Stimulated activated CD8-positive, alpha-beta memory T cell treated with anti-CD3 and anti-CD28 coated beads, Interleukin-4, amount 100 ng/mL, for 4 hours (primary cell): ENCODE data around the gene LDB2.
"Not testable (repeated sequence)": the region's sequence is repeated elsewhere in the genome, so short reads cannot be mapped to it uniquely, and the experiment has no call there.

Experiments
- DNase-seq, 2 donors: peaks; one replicate each; pipeline ENCODE4 v3.0.0-alpha.2; 2020; ENCODE audit warnings: low read depth in 2 of 2, low spot score in 1 of 2

The LDB2 gene

GRCh38 chr4:16572161-16572560, 326.3 kb downstream of the LDB2 start:
- DNase-seq = no peak

DNA sequence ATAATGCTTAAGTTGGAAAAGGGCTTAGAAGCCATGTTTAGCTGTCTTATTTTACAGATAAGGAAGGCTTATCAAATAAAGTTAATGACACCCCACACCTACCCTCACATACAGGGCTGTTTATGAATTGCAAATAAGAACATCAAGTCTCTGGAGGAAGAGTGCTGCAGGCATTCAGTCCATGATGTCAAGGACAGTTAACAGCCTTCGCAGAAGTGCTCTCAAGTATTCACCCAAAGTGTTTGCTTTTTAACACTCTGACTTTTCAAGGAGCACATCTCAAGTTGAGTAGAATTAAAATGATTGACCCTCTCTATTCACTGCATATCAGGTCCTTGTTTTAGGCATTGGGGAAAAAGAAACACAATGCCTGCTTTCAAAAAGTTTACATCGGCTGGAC, 328.7 kb downstream of the LDB2 start:
- no peak for DNase-seq

GRCh38 chr4:16557316-16557715, 341.1 kb downstream of the LDB2 start:
- DNase-seq = not testable (repeated sequence)

DNA sequence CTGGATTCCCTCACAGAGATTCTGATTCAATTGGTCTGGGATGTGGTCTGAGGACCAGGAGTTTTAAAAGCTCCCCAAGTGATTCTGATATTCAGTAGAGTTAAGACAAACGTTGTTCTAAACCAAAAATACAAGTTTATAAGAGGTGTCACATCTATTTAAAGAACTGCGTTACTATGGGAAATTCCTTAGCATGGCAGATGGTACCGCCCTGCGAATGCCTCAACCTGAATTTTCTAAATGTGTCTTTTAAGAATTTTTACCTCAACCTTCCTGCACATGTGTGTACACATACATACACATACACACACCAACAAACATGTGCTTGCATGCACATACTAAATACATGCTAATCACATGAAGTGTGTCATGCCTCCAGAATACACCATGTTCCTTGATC, 343.3 kb downstream of the LDB2 start:
- DNase-seq = no peak

GRCh38 chr4:16550531-16550930, 347.9 kb downstream of the LDB2 start:
- DNase-seq = no peak

DNA sequence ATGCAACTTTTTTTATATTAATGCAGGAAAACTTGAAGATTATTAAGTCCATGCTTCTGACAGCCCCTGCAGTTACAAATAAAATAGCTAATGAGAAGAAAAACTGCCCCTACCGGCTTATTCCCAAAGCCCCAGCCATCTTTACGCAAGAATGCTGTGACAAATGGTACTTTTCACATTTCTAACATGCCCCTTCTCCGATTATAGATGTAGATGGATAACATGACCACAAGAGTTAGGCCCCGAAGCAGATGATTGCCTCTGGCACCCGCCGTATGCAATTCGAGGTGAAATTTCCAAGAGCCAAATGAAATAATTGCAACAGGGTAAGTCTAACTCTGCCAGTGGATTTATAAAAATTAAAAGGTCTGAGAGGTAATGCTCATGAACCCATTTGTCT, 352.8 kb downstream of the LDB2 start:
- DNase-seq = no peak

DNA sequence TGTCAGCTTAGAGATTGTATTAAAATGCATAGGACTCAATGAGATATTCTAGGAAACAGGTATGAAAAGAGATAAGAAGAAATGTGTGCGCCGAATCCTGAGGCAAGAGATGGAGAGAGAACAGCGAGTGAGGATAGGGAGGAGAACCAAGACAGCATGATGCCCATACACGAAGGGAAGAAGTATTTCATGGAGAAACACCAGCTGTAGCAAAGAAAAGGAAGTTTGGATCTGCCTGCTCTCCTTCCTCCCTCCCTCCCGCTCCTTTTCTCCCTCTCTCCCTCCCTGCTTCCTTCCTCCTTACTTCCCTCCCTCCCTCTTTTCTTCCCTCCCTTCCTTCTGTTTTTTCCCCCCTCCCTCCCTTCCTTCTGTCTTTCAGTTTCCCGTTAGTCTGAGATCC, 353.6 kb downstream of the LDB2 start:
- no peak for DNase-seq

GRCh38 chr4:16544251-16544721, 354.2 kb downstream of the LDB2 start:
- no peak for DNase-seq

GRCh38 chr4:16537926-16538325, 360.5 kb downstream of the LDB2 start:
- no peak for DNase-seq

DNA sequence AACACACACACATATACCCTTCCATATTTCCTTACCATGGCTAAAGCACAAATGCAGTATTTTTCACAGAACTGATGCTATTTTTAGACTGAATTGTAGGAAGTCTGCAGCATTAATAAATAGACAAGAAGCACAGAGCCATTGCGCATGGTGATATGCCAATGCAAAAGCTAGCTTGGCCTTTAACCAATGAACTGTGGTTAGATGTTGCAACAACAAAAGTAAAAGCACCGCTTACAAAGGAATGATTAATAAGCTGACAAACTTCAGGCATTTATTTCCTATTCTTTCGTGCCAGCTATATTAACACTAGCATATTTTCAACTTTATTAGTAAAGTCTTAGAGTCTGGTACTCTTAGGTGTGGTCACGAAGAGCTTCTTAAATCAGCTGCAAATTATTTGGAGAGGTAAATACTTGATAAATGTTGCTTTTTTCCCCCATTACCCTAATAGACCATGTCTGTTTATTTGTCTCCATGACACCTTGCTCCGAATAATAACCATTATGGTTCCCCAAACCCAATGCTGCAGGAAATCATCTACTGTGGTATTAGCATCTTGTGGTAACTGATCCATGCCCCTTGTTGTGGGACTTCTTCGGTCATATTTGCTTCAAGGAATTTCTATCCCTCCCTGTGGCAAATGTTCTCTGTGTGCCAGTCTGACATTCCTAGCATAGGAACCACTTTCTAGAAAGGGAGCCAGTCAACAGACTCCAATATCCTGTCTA, 366.0 kb downstream of the LDB2 start:
- DNase-seq = no peak

DNA sequence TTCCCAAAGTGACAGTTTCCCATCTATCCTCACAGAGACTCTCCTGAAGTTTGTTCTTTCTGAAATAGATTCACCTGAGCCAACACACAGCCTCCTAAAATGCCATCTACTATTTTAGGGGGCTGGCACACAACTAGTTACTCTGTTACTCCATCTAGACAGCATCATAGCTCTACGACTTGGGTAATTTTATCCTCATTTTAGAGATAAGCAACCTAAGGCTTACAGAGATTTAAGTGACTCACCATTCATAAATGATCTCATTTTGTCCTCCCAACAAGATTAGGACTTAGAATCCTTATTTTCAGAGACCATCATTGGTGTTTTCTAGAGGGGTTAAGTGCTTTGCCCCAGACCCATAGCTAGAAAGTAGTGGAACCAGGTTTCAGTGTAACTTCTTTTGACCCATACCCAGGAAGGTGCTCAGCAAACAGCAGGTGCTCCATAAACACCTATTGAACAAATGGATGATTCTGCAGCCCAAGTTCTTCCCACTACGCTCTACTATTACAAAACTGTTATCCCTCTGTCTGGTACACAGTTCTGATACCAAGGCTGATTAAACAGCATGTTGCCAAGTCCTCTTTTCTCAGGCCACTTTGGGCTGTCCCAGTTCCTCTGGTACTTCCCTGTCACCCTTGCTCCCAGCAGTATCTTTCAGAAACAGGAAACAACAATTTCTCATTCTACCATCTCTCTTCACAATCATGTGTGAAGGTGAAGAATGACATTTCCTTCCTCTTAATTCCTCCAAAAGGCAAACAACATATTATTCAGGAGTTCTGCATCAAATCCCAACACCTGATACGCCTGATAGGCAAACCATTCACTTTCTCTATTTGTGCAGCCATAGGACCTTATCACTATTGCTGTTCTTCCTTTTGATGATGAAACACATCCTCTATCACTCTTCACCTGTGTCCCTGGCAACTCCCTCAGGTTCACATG, 367.5 kb downstream of the LDB2 start:
- no peak for DNase-seq

DNA sequence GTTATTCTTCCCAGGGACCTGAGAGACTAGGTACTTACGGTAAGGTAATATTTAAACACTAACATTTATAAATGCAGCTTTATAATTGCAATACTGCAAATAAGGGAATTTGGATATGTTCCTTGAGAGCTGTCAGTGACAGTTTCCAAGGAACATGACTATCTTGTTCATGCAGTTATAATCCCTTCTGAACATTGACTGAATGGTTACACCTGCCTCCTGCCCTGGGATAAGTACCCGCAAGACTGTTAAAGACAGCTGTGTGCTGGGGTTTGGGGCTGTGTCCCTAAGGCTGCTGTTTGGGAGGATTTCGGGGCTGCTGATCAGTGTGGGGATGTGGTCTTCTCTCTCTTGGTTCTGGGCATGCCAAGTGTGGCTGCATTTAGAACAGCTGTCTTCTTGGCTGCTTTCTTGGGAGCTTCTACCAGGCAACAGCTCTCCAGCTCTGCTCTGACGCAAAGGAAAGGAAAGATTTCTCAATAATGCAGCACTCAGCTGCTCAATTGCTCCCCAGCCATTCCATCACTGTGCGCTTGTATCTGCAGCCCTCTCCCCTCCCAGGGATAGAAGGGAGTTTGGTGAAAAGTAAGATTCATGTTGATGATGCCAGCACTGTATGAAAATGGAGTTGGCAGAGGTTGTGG, 373.4 kb downstream of the LDB2 start:
- DNase-seq = no peak

DNA sequence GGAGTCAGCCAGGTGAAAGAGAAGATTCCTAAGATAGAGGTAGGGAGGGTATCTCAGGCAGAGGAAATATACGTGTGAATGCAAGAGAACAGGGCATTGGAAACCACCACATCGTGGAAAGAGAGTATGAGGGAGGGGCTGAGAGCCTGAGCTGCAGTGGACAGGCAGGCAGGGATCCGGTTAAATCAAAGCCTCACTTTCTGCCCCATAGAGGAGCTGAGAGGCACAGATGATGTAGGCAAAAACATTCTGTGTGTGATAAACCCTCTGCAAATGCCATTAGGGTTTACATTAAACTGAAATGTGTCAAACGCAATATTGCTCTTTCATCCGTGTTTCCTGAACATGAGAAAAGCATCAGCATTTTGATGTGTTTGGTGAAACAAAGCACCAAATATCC, 374.0 kb downstream of the LDB2 start:
- DNase-seq = no peak

DNA sequence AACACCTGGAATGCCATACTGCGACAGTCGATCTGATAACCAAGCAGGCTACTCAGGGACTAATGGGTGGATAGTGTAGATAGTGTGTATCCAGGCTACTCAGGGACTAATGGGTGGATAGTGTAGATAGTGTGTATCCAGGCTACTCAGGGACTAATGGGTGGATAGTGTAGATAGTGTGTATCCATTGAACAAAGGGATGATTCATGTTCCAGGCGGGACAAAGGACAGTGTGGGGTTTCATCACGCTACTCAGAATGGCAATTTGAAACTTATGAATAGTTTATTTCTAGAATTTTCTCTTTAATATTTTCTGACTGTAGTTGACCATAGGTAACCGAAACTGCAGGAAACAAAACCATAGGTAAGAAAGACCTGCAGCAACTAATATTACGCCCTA, 374.9 kb downstream of the LDB2 start:
- not testable (repeated sequence) for DNase-seq

DNA sequence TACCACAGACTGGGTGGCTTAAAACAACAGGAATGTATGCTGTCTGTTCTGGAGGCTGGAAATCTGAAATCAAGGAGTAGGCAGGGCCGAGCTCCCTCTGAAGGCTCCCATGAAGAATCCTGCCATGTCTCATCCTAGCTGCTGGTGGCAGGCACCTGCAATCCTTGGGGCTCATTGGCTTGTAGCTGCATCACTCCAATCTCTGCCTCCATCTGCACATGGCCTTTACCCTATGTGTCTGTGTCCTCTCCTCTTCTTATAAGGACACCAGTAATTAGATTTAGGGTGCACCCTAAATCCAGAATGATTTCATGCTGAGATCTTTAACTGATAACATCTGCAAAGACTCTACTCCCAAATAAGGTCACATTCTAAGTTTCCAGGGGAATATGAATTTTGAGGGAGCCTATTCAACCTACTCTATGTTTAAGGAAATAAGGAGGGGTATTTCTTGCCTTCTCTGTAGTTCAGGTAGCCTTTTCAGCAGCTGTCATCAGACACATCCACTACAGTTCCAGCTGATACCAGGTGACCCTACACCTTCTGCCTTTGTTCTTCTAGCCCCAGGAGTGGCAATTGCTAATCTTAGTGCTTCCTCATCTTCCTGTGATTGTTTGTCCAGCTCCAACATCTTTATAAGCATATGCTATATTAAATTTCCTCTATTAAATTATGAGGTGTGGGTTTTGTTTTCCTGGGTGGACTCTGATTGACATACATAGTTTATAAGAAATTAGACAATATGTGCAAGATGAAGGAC, 377.1 kb downstream of the LDB2 start:
- no peak for DNase-seq

GRCh38 chr4:16516796-16517439, 381.5 kb downstream of the LDB2 start:
- no peak for DNase-seq

DNA sequence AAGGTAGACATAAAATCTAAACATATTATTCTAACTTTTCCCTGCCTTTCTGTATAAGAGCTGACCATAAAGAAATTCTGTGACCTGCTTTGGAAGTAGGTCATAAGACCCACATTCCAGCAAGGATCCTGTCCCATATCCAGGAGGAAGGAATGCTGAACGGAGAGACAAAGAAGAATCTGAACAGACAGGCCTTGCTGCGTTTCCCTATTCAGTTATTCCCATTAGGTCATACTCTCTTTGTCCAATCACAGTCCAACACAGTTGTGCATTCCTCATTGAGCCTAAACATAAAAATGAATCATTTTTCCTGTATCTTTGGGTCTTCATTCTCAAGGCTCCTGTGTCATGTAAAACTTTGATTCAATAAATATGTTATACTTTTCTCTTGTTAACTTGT, 384.6 kb downstream of the LDB2 start:
- DNase-seq = no peak

DNA sequence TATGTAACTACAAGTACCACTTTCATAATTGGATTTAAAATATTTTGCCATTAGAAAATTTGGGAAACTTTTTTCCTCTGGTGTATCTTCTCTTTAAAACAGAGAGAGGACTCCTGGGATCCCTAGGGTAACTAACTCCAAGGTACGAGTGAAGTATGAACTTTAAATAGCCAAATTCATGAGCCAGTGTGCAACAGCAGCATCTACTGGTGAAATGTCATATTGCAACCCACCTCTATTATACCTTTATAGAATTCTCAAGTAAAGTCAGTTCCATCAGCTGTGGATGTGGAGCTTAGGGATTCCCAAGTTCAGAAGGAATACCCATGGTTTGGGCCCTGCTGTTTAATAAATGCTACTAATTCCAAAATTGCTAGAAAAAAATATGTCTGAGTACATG, 389.5 kb downstream of the LDB2 start:
- no peak for DNase-seq

DNA sequence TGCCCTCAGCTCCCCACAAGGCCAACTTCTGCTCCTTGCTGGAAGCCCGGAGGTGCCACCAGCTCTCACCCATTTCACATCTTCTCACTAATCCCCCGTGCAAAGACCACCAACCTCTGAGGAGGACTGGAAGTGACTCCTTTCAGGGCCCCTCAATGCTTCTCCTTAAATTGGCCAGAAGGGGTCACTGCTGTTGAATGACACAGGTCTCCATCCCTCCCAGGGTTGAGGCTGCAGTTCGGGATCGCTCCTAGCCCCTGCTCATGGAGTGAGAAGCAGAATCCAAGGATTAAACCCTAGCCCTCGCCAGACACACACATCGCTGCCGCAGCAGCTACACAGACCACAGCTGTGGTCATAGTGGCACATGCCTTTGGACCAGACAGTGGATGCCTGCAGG, 392.7 kb downstream of the LDB2 start:
- DNase-seq = no peak

- DNase-seq = no peak
These were observed 393.2 kb downstream of the LDB2 start for GRCh38 chr4:16505267-16505666.
